ENCODE data around the gene OTOP1. TPM values are rescaled to one million over a fixed set of nuclear protein-coding genes. Genes with fewer than 3 reads are reported as not detected.
"Not testable (repeated sequence)": the region's sequence is repeated elsewhere in the genome, so short reads cannot be mapped to it uniquely, and the experiment has no call there.

OTOP1 gene, protein sequence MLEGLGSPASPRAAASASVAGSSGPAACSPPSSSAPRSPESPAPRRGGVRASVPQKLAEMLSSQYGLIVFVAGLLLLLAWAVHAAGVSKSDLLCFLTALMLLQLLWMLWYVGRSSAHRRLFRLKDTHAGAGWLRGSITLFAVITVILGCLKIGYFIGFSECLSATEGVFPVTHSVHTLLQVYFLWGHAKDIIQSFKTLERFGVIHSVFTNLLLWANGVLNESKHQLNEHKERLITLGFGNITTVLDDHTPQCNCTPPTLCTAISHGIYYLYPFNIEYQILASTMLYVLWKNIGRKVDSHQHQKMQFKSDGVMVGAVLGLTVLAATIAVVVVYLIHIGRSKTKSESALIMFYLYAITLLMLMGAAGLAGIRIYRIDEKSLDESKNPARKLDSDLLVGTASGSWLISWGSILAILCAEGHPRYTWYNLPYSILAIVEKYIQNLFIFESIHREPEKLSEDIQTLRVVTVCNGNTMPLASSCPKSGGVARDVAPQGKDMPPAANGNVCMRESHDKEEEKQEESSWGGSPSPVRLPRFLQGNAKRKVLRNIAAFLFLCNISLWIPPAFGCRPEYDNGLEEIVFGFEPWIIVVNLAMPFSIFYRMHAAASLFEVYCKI
- not detected in 2 replicates for total RNA-seq (2012; rRNA removed)

GRCh38 chr4:4226606-4227438, at the start of gene OTOP1:
Gene OTOP1 (minus strand): TSS chr4:4226929. CDS start chr4:4226864, 65 bp downstream.
- Histone ChIP-seq H3K4me1 (ENCODE audit: control insufficient read depth, insufficient read depth, low read length) (no peaks in the 10 kb centered on the region), H3K27me3 (ENCODE audit: control insufficient read depth, insufficient read depth, low read length) (peaks cover 63% of the 10 kb centered on the region), H3K9me3 (replicated peaks; ENCODE audit: low read length) (no peaks in the 10 kb centered on the region), H3K4me2 (ENCODE audit: low read length) (peak within 1 kb of the TSS; percentile 49), H3K36me3 (ENCODE audit: insufficient read depth, low read length) (no peaks in the 10 kb centered on the region), H3K9ac (ENCODE audit: low read depth, low read length) (no peak within 1 kb of the TSS), H3K4me3 (ENCODE audit: low read length) (no peak within 1 kb of the TSS)

DNA sequence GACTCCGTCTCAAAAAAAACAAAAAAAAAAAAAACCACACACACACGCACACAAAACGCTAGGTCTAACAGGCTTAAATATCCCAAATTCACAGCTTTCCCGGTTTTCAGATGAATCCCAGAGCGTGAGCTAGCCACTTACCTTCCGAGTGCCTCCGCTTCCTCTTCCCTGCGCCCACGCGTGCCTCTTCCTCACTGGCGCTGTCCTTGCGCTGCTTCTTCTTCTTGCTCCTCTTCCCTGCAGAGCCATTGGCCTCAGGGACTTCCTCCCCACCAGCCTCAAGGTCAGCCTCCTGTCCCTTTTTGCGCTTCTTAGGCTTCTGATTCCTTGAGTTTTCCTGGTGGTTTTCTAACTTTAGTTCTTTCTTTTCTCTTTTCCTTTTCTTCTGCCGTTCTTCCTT, 47.5 kb upstream of the OTOP1 start:
- H3K36me3 ChIP-seq (ENCODE audit: insufficient read depth, low read length) = peaks cover 50% of the 10 kb centered on the region
- no peak overlapping the region for H3K4me3 ChIP-seq (ENCODE audit: low read length)
- no peaks in the 10 kb centered on the region for H3K9me3 ChIP-seq (replicated peaks; ENCODE audit: low read length)
- no peaks in the 10 kb centered on the region for H3K27me3 ChIP-seq (ENCODE audit: control insufficient read depth, insufficient read depth, low read length)
- H3K9ac ChIP-seq (ENCODE audit: low read depth, low read length) = no peak overlapping the region
- H3K4me1 ChIP-seq (ENCODE audit: control insufficient read depth, insufficient read depth, low read length) = peaks cover 8% of the 10 kb centered on the region
- H3K4me2 ChIP-seq (ENCODE audit: low read length) = no peak overlapping the region

GRCh38 chr4:4271912-4272311, 45.2 kb upstream of the OTOP1 start:
- Histone ChIP-seq H3K4me2 (ENCODE audit: low read length) (no peak overlapping the region), H3K9ac (ENCODE audit: low read depth, low read length) (no peak overlapping the region), H3K9me3 (replicated peaks; ENCODE audit: low read length) (no peaks in the 10 kb centered on the region), H3K27me3 (ENCODE audit: control insufficient read depth, insufficient read depth, low read length) (no peaks in the 10 kb centered on the region), H3K4me1 (ENCODE audit: control insufficient read depth, insufficient read depth, low read length) (peaks cover 8% of the 10 kb centered on the region), H3K36me3 (ENCODE audit: insufficient read depth, low read length) (peaks cover 40% of the 10 kb centered on the region), H3K4me3 (ENCODE audit: low read length) (no peak overlapping the region)

DNA sequence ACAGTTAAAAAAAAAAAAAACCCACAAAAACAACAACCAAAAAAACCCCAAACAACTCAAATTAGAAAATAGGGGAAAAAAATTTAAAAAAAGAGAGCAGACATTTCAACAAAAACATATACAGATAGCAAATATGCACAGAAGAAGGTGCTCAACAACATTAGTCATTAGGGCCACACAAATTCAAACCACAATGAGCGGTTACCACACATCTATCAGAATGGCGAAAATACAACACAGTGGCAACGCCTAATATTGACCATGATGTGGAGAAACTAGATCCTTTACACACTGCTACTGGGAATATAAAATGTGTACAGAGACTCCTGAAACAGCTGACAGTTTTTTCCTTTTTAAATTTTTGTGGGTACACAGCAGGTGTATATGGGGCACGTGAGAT, 43.8 kb upstream of the OTOP1 start:
- Histone ChIP-seq H3K4me2 (ENCODE audit: low read length) (no peak overlapping the region), H3K4me1 (ENCODE audit: control insufficient read depth, insufficient read depth, low read length) (peaks cover 8% of the 10 kb centered on the region), H3K4me3 (ENCODE audit: low read length) (no peak overlapping the region), H3K9ac (ENCODE audit: low read depth, low read length) (no peak overlapping the region), H3K36me3 (ENCODE audit: insufficient read depth, low read length) (peaks cover 36% of the 10 kb centered on the region), H3K27me3 (ENCODE audit: control insufficient read depth, insufficient read depth, low read length) (no peaks in the 10 kb centered on the region), H3K9me3 (replicated peaks; ENCODE audit: low read length) (no peaks in the 10 kb centered on the region)

DNA sequence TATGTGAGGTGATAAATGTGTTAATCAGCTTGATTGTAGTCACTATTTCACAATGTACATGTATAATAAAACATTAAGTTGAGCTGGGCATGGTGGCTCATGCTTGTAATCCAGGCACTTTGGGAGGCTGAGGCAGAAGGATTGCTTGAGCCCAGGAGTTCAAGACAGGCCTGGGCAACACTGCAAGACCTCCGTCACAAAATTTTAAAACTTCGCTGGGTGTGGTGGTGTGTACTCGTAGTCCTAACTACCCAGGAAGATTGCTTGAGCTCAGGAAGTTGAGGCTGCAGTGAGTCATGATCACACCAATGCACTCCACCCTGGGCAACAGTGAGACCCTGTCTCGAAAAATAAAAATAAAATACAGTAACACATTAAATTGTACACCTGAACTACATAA, 43.1 kb upstream of the OTOP1 start:
- Histone ChIP-seq H3K4me3 (ENCODE audit: low read length) (no peak overlapping the region), H3K4me1 (ENCODE audit: control insufficient read depth, insufficient read depth, low read length) (peaks cover 8% of the 10 kb centered on the region), H3K9me3 (replicated peaks; ENCODE audit: low read length) (no peaks in the 10 kb centered on the region), H3K4me2 (ENCODE audit: low read length) (peak overlapping the region; percentile 11), H3K36me3 (ENCODE audit: insufficient read depth, low read length) (peaks cover 34% of the 10 kb centered on the region), H3K9ac (ENCODE audit: low read depth, low read length) (no peak overlapping the region), H3K27me3 (ENCODE audit: control insufficient read depth, insufficient read depth, low read length) (no peaks in the 10 kb centered on the region)

DNA sequence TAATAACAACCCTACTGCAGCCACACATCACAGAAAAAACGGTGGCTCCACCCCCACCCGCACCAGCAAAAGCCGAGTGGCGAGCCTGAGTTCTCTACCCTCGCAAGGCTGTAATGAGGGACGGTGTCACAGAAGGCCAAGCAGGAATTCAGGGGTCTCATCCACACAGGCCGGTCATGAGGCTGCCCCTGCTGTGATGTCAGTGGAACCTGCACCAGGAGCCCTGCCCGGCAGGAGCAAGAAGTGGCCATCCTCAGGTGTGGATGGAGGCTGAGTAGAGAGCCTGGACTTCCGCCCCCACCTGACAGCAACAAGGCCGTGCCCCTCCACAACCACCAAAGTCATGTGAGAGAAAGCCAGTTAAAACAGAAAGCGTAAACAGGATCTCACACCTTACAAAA, 42.6 kb upstream of the OTOP1 start:
- H3K4me1 ChIP-seq (ENCODE audit: control insufficient read depth, insufficient read depth, low read length) = peaks cover 8% of the 10 kb centered on the region
- H3K27me3 ChIP-seq (ENCODE audit: control insufficient read depth, insufficient read depth, low read length) = no peaks in the 10 kb centered on the region
- H3K4me3 ChIP-seq (ENCODE audit: low read length) = no peak overlapping the region
- H3K9me3 ChIP-seq (replicated peaks; ENCODE audit: low read length) = no peaks in the 10 kb centered on the region
- no peak overlapping the region for H3K9ac ChIP-seq (ENCODE audit: low read depth, low read length)
- H3K36me3 ChIP-seq (ENCODE audit: insufficient read depth, low read length) = peaks cover 31% of the 10 kb centered on the region
- no peak overlapping the region for H3K4me2 ChIP-seq (ENCODE audit: low read length)

DNA sequence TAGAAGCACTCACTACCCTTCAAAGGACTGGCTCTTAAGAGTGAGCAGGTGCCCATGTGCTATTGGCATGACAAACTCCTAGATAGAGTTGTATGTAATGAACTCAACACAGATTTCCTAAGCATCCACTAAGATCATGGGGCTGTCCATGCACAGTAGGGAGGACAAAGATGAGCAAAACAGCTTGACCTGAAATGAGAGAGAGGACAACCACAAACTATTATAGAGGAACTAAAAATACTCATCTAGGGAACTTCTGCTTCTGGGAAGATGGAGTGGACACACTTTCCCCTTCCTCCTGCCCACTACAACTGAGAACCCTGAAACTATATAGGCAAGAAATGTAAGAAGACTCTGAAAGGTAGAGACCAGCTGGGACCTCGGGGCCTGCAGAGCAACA, 42.0 kb upstream of the OTOP1 start:
- no peaks in the 10 kb centered on the region for H3K27me3 ChIP-seq (ENCODE audit: control insufficient read depth, insufficient read depth, low read length)
- H3K4me3 ChIP-seq (ENCODE audit: low read length) = no peak overlapping the region
- H3K4me1 ChIP-seq (ENCODE audit: control insufficient read depth, insufficient read depth, low read length) = peaks cover 8% of the 10 kb centered on the region
- peaks cover 28% of the 10 kb centered on the region for H3K36me3 ChIP-seq (ENCODE audit: insufficient read depth, low read length)
- H3K4me2 ChIP-seq (ENCODE audit: low read length) = no peak overlapping the region
- no peaks in the 10 kb centered on the region for H3K9me3 ChIP-seq (replicated peaks; ENCODE audit: low read length)
- no peak overlapping the region for H3K9ac ChIP-seq (ENCODE audit: low read depth, low read length)

- Histone ChIP-seq H3K9ac (ENCODE audit: low read depth, low read length) (no peak overlapping the region), H3K4me1 (ENCODE audit: control insufficient read depth, insufficient read depth, low read length) (peaks cover 8% of the 10 kb centered on the region)
Measured at GRCh38 chr4:4267981-4268380, 41.3 kb upstream of the OTOP1 start.

GRCh38 chr4:4260185-4260751, 33.5 kb upstream of the OTOP1 start:
- Histone ChIP-seq H3K4me2 (ENCODE audit: low read length) (peak overlapping the region; percentile 39), H3K4me3 (ENCODE audit: low read length) (no peak overlapping the region), H3K36me3 (ENCODE audit: insufficient read depth, low read length) (no peaks in the 10 kb centered on the region), H3K9ac (ENCODE audit: low read depth, low read length) (no peak overlapping the region), H3K9me3 (replicated peaks; ENCODE audit: low read length) (no peaks in the 10 kb centered on the region), H3K4me1 (ENCODE audit: control insufficient read depth, insufficient read depth, low read length) (peaks cover 3% of the 10 kb centered on the region), H3K27me3 (ENCODE audit: control insufficient read depth, insufficient read depth, low read length) (peaks cover 11% of the 10 kb centered on the region)

More at GRCh38 chr4:4267981-4268380, 41.3 kb upstream of the OTOP1 start:
- H3K9me3 ChIP-seq (replicated peaks; ENCODE audit: low read length) = no peaks in the 10 kb centered on the region
- no peak overlapping the region for H3K4me2 ChIP-seq (ENCODE audit: low read length)
- H3K27me3 ChIP-seq (ENCODE audit: control insufficient read depth, insufficient read depth, low read length) = no peaks in the 10 kb centered on the region
- H3K36me3 ChIP-seq (ENCODE audit: insufficient read depth, low read length) = peaks cover 23% of the 10 kb centered on the region
- no peak overlapping the region for H3K4me3 ChIP-seq (ENCODE audit: low read length)

GRCh38 chr4:4259484-4260100, 32.9 kb upstream of the OTOP1 start:
- no peaks in the 10 kb centered on the region for H3K36me3 ChIP-seq (ENCODE audit: insufficient read depth, low read length)
- H3K4me2 ChIP-seq (ENCODE audit: low read length) = peak overlapping the region; percentile 39
- no peak overlapping the region for H3K9ac ChIP-seq (ENCODE audit: low read depth, low read length)
- no peaks in the 10 kb centered on the region for H3K9me3 ChIP-seq (replicated peaks; ENCODE audit: low read length)
- peaks cover 3% of the 10 kb centered on the region for H3K4me1 ChIP-seq (ENCODE audit: control insufficient read depth, insufficient read depth, low read length)
- no peak overlapping the region for H3K4me3 ChIP-seq (ENCODE audit: low read length)
- H3K27me3 ChIP-seq (ENCODE audit: control insufficient read depth, insufficient read depth, low read length) = peaks cover 18% of the 10 kb centered on the region

DNA sequence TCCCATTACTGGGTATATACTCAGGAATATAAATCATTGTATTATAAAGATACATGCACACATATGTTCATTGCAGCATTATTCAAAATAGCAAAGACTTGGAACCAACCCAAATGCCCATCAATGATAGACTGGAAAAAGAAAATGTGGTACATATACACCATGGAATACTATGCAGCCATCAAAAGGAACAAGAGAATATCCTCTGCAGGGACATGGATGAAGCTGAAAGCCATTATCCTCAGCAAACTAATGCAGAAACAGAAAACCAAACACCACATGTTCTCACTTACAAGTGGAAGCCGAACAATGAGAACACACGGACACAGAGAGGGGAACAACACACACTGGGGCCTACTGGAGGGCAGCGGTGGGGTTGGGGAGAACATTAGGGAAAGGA, 31.0 kb upstream of the OTOP1 start:
- not testable (repeated sequence) for H3K4me1 ChIP-seq (ENCODE audit: control insufficient read depth, insufficient read depth, low read length); H3K4me2 ChIP-seq (ENCODE audit: low read length); H3K36me3 ChIP-seq (ENCODE audit: insufficient read depth, low read length); H3K4me3 ChIP-seq (ENCODE audit: low read length); H3K9me3 ChIP-seq (replicated peaks; ENCODE audit: low read length); H3K9ac ChIP-seq (ENCODE audit: low read depth, low read length)
- H3K27me3 ChIP-seq (ENCODE audit: control insufficient read depth, insufficient read depth, low read length) = peaks cover 25% of the 10 kb centered on the region
